NCI-H2107 treated with DMSO at 0.1 percent for 48 hours (cell line): Measurements from ENCODE around the gene MEF2A.

Experiments
- DNase-seq: peaks from one replicate; lab custom pipeline; 2025; ENCODE audit not compliant: unreplicated experiment; lab: John Stamatoyannopoulos, UW

Gene MEF2A

DNA sequence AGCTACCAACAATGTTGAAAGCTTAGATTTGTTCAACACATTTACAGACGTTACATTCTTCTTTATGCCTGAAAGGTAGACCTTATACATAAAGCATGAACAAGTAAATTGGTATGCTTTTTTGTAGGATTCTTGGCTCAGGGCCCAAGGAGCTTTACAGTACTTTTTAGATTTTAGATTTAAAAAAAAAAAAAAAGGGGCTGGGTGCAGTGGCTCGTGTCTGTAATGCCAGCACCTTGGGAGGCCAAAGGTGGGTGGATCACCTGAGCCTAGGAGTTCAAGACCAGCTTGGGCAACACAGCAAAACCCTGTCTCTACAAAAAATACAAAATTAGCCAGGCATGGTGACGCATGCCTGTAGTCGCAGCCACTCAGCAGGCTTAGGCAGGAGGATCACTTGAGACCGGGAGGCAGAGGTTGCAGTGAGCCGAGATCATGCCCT lies 39.7 kb downstream of the MEF2A start:
- DNase-seq, result no peak

- DNase-seq, result no peak
These were observed 40.2 kb downstream of the MEF2A start for GRCh38 chr15:99605990-99606389.

DNA sequence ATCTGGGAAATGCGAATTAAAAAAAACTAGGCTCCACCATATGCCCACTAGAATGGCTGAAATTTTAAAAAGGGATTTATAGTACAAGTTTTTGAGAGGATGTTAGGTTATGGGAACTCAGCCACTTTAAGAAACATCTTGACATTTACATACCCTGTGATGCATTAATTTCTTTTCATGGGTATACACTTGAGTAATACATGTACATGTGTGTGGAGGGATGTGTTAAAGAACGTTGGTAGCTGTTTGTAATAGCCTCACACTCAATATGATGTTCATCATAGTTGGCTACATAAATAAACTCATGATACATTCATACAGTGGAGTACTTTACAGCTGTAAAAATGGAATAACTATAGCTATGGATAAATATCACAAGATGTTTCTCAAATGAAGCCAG lies 40.9 kb downstream of the MEF2A start:
- no peak for DNase-seq

- DNase-seq, result no peak
These were observed 47.7 kb downstream of the MEF2A start for GRCh38 chr15:99613481-99613880.

GRCh38 chr15:99613887-99614647 lies 48.3 kb downstream of the MEF2A start:
- no peak for DNase-seq

DNA sequence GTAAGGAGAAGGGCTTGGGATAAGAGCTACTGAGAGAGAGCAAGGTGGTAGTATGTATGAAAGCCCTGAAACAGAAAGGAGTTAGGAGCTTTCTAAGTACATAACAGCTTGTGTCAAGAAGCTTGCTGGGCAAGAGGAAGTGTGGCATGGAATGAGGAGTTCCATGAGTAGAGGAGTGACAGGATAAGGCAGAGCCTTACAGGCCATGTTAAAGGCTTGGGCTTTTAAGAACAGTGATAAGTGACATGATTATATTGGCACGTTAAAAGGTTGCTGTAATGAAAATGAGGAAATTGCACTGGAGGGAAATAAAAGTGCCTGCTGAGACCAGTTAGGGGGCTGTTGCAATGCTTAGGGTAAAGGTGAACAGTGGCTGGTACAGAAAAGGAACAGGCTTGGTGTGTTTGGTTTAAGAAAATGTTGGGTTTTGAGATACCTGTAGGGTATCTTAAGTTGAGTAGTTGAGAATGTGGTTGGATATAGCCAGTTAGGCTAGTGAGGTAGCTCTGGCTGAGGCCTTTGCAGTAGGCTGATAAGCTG lies 49.0 kb downstream of the MEF2A start:
- DNase-seq, result no peak

- DNase-seq, result no peak
These were observed 49.7 kb downstream of the MEF2A start for GRCh38 chr15:99615460-99615859.

- no peak for DNase-seq
These were observed 50.3 kb downstream of the MEF2A start for GRCh38 chr15:99616129-99616528.

DNA sequence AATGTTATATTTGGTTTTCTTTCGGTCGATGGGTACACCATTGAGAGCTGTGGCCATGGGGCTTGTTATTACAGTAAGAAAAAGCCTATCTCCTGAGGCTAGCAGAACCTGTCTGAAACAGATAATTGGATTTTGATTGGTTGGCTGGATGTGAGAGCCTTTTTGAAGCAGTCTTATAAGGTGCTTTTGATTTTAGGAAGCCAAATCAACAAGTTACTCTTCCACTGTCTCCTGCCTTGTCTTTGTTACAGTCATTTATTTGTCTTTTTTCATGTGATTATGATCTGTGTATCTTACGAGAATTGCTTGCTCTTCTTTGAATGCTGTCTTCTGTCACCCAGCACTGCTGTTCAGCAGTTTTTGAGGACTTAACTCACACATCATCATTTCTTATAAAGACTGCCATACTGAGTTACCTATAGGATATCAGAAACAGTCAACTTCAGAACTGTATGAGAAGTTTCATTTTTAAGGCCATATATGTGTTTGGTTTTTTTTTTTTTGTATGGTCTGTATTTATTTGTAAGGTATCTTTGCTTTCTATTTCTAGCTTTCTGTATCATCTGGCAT lies 51.1 kb downstream of the MEF2A start:
- no peak for DNase-seq

- DNase-seq, result no peak
These were observed 53.2 kb downstream of the MEF2A start for GRCh38 chr15:99618941-99619411.

- DNase-seq, result no peak
These were observed 53.9 kb downstream of the MEF2A start for GRCh38 chr15:99619712-99620111.

- no peak for DNase-seq
These were observed 54.4 kb downstream of the MEF2A start for GRCh38 chr15:99620178-99620577.

- no peak for DNase-seq
These were observed 56.0 kb downstream of the MEF2A start for GRCh38 chr15:99621767-99622166.

DNA sequence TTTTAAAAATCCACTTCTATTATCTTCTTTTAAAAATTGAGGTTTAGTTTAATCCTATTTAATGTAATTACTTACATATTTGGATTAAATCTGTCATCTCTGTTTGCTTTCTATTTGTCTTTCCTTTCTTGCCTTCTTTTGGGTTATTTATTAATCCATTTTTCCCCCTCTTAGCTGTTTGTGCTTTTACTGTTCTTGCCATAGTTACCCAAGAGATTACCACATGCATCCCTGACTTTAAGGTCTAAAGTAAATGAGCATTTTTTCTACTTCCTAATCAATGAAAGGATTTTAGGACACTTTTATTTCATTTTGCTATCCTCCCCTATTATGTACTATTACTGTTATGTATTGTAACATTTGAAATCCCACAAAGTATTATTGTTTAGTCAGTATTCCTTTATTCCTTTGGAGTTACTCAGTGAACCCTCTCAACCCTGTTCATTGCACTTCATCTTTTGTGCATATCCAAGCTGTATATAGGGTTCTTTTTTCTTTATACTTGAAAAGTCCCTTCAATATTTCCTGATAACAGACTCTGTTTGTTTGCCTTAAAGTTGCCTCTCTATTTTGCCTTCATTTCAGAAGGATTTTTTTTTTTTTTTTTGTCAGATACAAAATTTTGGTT lies 62.7 kb downstream of the MEF2A start:
- DNase-seq, result no peak

- no peak for DNase-seq
These were observed 64.9 kb downstream of the MEF2A start for GRCh38 chr15:99630607-99631131.

DNA sequence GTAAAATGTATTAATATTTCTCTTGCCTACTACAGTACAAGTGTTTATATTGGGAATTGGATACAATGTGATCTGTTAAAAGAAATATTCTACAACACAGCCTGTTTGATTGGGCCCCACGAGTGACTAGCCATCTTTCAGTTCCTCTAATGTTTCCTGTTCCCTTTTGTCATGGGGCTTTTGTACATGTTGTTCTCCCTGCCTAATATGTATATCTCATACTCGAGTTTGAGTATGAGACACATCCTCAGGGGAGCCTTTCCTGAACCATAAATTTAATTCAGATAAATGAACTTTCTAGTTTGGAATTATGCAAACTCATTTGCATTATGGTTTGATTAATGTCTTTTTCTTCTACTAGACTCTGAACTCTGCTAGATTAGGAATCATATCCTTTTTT lies 65.5 kb downstream of the MEF2A start:
- no peak for DNase-seq

DNA sequence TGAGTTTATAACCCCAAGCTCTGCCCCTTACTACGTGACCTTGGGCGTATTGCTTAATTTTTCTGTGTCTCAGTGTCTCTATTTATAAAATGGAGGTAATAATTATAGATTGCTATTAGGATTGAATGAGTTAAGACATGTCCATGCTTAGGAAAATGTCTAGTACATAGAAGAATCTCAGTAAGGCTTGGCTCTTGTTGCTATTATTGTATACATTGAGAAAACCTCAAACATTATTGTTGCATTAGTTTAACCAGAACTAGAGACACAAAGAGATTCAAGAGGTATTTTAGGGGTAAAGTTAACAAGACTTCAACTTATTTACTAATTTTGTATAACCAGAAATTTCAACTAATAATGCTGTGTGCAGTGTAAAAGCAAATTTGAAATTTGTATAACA lies 66.7 kb downstream of the MEF2A start:
- DNase-seq, result no peak

DNA sequence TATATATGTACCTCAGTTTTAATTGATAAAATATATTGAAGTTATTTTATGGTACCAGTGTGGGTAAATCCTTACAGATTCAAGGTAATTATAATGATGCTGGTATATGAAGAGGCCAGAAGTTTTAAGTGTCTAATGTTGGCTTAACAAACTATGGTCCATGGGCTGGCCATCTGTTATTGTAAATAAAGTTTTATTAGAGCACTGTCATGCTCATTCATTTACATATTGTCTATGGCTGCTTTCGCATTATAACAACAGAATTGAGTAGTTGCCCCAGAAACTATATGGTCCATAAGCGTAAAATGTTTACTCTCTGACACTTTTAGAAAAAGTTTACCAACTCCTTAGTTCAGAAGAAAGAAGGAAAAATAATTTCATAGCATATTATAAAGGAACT lies 67.9 kb downstream of the MEF2A start:
- no peak for DNase-seq

- DNase-seq, result no peak
These were observed 68.8 kb downstream of the MEF2A start for GRCh38 chr15:99634576-99634975.

- DNase-seq, result no peak
These were observed 69.4 kb downstream of the MEF2A start for GRCh38 chr15:99635145-99635544.

DNA sequence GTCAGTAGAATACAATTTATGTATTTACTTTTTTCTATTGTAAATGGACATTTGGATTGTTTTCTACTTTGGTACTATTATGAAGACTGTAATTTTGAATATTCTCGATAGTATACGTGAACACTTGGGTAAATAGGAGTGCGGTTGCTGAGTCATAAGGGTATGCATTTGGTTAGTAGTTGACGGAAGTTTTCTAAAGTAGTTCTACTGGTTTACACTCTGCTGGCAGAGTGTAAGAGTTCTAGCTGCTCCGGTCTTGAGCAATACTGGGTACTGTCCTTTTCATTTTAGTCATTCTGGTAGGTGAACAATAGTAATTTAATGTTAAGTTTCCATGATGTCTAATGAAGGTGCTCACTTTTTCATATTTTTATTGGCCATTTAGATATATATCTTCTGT lies 70.0 kb downstream of the MEF2A start:
- DNase-seq, result no peak
